ENCODE results near the gene UPK3BL2.
"Not testable (repeated sequence)": the region's sequence is repeated elsewhere in the genome, so short reads cannot be mapped to it uniquely, and the experiment has no call there.

Gene UPK3BL2

GRCh38 chr7:102493220-102493935, 50.1 kb downstream of the UPK3BL2 start:
- not testable (repeated sequence) for DNase-seq

GRCh38 chr7:102490529-102491075, 52.9 kb downstream of the UPK3BL2 start:
- not testable (repeated sequence) for DNase-seq
